GM10847 (cell line): Measurements from ENCODE around the gene TTPAL.

ENCODE experiments used
- POLR2A ChIP-seq: IDR thresholded peaks from 2 replicates; pipeline ENCODE4 v1.6.1; 2011; ENCODE audit not compliant: insufficient read length; ENCODE audit errors: extremely low read depth

The TTPAL gene, protein sequence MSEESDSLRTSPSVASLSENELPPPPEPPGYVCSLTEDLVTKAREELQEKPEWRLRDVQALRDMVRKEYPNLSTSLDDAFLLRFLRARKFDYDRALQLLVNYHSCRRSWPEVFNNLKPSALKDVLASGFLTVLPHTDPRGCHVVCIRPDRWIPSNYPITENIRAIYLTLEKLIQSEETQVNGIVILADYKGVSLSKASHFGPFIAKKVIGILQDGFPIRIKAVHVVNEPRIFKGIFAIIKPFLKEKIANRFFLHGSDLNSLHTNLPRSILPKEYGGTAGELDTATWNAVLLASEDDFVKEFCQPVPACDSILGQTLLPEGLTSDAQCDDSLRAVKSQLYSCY

DNA sequence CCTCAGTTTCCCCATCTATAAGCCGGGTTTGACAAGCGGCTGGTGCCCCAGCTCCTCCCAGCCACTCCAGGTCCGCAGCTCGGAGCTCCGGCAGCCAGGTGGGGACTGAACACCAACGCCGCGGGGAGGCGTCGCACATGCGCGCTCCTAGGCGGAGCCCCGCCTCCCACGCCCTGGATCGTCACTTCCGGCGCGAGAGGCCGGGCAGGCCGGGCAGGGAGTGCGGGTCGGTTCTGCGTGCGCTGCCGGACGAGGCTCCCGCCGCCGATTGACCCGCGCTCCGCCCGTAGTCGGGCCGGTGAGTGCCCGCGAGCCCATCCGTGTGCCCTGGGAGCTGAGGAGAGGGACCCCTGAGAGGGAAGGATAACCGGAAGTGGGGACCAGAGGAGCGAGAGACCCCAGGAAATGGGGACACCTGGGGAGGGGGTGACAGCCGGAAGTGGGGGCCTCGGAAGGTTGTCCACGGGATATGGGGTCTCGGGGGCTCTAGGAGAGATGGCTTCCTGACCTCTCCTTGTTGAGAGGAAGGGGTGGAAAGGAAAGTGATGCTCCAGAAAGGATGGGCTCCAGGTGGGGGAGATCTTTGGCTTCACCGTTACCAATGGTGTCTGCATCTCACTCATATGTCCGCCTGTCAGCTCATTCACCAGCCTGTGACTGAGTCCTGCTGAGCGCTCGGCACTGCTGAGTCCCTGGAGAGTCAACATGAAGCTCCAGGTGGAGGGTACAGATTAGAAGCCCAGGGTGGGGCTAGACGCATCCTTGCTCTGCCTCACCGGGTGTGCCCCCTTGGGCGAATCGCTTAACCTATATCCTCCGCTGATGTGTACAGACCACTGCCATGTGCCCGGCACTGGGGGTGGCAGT, at the start of gene TTPAL:
TSS of gene TTPAL (plus strand) at position 181 of the 867 bp plus-strand sequence. CDS start 4,126 bp downstream, outside the sequence.
- TF ChIP-seq POLR2A = peak; percentile 97

DNA sequence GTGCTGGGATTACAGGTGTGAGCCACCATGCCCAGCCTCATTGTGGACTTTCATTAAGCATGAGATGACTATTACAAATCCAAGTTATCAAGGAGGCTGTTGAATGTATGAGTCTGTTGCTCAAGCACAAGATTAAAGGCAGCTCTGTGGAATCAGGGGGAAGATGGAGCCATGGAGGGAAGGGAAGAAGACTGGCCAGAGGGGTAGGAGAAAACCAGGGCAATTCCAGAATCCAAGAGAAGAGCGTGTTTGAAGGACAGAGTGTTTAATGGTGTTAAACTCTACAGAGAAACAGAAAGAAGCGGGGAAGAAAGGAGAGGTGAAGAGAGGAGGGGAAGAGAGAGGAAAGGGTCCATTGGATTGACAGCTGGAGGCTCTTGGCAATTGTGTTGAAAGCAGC, 49.8 kb upstream of the TTPAL start:
- TF ChIP-seq POLR2A = no peak

DNA sequence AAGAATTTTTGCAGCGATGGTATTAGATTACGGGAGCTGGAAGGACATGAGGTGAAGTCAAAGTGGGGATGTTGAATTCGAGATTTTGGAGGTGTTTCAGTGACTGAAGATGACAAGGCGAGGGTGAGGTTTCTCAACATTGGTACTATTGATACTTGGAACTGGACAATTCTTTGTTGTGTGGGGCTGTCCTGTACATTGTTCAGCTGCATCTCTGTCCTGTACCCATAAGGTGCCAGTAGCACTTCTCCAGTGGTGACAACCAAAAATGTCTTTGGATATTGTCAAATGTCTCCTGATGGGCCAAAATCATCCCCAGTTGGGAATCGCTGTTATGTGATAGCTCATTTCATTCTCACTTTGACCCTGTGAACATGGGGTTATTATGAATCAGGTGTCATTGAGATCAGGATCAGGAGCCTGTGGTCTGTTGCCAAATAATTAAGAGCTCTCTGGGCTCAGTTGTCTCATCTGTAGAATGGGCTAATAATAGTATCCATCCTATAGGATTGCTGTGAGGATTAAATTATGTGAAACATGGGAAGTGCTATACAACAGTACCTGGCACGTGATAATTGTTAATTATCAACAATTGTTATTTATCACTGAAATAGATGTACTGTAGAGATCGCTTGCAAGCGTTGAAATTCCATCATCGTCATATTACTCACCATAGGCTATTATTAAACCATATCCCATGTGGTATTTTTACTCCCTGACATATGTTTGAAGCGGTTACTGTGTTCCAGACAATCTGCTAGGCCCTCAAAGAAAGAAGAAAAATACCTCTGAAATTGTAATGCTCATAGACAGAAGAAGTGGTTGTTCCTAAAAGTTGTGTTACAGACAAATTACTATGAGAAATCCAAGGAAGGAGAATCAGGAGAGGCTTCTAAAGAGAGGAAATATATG, 48.5 kb upstream of the TTPAL start:
- no peak for TF ChIP-seq POLR2A

DNA sequence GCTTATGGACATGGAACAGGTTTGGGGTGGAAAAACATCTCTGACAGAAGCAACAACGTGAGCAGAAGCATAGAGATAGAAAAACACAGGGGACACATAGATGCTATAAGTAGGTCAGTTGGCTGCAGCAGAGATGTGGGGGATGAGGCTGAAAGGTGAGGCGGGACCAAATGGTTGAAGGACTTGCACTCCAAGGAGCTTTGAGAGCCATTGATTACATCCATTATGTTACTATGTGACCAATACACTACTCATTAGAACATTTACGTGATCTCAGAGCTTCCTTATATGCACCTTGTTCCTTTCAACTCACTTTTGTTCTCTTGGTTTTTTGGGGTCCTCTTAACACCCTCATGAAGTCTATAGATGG, 47.9 kb upstream of the TTPAL start:
- no peak for TF ChIP-seq POLR2A

DNA sequence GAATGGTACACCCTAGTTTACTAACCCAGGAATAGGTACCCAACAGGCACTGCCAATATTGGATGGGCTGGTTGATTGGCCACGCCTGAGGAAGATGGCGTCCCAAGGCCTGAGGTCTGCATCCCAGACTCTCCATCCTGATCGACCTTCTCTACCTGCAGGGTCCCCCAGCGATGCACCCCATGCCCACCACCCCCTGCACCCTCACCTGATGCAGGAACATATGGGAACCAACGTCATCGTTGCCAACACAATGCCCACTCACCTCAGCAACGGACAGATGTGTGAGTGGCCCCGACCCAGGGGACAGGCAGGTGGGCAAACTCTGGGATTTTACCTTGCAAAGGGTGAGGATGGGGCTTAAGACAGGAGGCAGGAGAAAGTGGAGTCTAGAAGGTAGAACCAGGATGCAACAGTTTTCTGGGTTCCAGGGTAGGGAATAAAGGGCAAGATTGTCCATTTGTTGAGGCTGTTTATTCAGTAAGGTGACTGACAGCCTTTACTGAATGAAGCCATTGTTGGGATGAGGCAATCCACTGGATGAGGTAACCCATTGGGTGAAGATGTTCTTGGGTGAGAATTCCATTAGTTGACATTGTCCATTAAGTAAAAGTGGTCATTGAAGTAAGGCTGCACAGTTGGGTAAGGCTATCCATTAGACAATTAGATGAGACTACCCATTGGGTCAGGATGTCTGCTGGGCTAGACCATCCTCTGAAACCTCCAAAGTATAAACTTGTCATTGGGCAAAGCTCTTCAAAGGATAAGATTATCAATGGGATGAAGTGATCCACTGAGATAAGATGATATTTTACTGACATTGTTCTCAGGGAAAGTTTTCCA, 47.3 kb upstream of the TTPAL start:
- no peak for TF ChIP-seq POLR2A

DNA sequence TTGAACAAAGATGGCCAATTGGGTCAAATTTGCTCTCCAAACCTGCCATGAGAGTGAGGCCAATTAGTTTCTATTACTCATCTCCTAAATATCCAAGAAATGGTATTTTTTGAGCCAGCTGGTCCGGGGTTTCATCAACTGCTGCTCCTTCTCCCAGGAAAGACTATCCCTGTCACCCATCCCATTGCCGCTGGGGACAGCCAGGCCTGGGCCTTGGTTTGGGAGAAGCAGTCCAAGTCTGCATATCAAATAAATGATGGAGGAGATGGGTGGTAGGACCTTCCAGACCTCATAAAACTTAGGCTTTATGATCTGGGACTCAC, 46.7 kb upstream of the TTPAL start:
- TF ChIP-seq POLR2A = no peak

DNA sequence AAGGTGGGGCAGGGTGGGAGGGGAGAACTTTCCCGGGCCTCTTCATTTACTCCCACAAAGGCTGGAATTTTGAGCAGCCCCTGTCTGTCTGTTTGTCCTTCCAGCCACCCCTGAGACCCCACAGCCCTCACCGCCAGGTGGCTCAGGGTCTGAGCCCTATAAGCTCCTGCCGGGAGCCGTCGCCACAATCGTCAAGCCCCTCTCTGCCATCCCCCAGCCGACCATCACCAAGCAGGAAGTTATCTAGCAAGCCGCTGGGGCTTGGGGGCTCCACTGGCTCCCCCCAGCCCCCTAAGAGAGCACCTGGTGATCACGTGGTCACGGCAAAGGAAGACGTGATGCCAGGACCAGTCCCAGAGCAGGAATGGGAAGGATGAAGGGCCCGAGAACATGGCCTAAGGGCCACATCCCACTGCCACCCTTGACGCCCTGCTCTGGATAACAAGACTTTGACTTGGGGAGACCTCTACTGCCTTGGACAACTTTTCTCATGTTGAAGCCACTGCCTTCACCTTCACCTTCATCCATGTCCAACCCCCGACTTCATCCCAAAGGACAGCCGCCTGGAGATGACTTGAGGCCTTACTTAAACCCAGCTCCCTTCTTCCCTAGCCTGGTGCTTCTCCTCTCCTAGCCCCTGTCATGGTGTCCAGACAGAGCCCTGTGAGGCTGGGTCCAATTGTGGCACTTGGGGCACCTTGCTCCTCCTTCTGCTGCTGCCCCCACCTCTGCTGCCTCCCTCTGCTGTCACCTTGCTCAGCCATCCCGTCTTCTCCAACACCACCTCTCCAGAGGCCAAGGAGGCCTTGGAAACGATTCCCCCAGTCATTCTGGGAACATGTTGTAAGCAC, 46.0 kb upstream of the TTPAL start:
- no peak for TF ChIP-seq POLR2A

DNA sequence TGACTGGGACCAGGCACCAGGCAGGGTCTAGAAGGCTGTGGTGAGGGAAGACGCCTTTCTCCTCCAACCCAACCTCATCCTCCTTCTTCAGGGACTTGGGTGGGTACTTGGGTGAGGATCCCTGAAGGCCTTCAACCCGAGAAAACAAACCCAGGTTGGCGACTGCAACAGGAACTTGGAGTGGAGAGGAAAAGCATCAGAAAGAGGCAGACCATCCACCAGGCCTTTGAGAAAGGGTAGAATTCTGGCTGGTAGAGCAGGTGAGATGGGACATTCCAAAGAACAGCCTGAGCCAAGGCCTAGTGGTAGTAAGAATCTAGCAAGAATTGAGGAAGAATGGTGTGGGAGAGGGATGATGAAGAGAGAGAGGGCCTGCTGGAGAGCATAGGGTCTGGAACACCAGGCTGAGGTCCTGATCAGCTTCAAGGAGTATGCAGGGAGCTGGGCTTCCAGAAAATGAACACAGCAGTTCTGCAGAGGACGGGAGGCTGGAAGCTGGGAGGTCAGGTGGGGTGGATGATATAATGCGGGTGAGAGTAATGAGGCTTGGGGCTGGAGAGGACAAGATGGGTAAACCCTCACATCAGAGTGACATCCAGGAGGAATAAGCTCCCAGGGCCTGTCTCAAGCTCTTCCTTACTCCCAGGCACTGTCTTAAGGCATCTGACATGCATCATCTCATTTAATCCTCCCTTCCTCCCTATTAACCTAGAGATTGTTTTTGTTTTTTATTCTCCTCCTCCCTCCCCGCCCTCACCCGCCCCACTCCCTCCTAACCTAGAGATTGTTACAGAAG, 45.2 kb upstream of the TTPAL start:
- no peak for TF ChIP-seq POLR2A

DNA sequence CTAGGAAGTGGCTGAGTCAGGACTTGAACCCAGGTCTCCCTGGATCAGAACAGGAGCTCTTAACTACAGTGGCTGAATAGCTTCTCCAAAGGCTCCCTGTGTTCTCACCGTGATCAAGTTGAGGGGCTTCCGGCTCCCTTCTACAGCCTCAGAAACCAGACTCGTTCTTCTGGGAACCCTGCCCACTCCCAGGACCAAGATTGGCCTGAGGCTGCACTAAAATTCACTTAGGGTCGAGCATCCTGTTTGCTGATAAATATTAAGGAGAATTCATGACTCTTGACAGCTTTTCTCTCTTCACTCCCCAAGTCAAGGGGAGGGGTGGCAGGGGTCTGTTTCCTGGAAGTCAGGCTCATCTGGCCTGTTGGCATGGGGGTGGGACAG, 44.6 kb upstream of the TTPAL start:
- TF ChIP-seq POLR2A = no peak

DNA sequence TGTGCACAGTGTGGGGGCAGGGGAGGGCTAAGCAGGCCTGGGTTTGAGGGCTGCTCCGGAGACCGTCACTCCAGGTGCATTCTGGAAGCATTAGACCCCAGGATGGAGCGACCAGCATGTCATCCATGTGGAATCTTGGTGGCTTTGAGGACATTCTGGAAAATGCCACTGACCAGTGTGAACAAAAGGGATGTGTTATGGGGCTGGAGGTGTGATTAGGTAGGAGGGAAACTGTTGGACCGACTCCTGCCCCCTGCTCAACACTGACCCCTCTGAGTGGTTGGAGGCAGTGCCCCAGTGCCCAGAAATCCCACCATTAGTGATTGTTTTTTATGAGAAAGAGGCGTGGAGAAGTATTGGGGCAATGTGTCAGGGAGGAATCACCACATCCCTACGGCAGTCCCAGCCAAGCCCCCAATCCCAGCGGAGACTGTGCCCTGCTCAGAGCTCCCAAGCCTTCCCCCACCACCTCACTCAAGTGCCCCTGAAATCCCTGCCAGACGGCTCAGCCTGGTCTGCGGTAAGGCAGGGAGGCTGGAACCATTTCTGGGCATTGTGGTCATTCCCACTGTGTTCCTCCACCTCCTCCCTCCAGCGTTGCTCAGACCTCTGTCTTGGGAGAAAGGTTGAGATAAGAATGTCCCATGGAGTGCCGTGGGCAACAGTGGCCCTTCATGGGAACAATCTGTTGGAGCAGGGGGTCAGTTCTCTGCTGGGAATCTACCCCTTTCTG, 44.0 kb upstream of the TTPAL start:
- TF ChIP-seq POLR2A = no peak

DNA sequence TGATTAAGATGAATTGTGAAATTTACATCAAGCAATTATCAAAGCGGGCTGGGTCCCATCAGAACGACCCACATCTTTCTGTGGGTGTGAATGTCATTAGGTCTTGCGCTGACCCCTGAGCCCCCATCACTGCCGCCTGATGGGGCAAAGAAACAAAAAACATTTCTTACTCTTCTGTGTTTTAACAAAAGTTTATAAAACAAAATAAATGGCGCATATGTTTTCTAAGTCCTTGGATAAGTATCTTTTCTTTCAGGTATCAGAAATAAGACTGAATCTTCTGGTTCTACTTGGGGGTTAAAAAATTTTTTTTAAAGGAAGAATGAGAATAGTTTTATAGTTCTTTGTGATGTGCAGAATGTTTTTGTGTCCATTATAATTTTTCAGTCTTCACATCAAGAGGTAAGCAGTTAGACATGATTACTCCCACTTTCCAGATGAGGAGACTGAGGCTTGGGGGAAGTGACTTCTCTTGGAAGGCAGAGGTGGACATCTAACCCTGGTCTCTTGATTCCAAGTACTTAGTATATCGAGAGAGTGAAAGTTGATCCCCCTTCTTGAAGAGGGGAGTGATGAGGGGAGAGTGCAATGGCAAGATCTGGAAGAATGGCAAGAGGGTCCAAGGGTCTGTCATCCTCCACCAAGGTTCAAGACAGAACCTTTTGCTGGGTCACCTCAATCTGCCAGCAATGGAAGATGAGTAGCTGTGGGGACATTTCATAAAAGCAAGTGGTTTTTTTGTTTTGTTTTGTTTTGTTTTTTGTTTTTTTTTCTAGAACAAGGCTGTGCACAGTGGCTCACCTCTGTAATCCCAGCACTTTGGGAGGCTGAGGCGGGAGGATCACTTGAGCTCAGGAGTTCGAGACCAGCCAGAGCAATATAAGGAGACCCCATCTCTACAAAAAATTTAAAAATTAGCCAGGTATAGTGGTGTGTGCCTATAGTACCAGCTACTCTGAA, 42.8 kb upstream of the TTPAL start:
- TF ChIP-seq POLR2A = no peak

DNA sequence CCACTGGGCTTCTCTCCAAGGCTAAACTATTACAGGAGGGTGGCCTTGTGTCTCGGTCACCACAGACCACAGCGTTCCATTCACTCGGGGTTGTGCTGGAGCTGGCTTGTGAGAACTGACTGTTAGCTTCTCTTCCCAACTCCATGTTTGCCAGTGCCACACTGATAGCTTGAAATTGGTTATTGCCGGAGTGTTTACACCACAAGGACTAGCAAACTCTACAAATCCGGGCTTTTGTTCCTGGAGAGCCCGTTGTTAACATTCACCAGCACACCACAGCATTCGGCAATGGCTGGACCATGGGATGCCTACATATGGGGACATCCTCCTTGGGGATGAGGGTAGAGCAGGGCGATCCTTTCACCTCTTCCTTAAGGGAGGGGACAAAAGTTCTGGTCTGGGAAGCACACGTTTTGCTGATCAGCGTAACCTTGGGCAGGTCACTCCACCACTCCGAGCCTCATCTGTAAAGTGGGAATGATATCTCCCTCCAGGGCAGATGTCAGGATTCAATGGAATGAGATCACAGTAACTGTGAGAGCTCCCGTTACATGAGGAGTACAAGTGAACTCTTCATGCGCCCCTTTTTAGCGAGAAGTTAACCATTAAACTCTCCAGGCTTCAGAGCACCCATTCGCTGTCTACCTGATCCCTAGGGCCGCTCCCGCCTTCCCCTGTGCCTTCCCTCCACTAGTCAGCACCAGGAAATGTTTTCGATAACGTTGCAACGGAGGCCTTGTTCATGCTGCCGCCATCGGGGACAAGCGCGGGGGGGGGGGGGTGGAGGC, 41.7 kb upstream of the TTPAL start:
- TF ChIP-seq POLR2A = no peak
